Left ventricle myocardium inferior (tissue), 1 donor: ENCODE data around the gene MRFAP1. TPM values are rescaled to one million over a fixed set of nuclear protein-coding genes. Genes with fewer than 3 reads are reported as not detected.

Source experiments
- DNase-seq: peaks from one replicate; pipeline ENCODE4 v3.0.0-alpha.2; 2020
- H3K27ac ChIP-seq: fragments of 200-600 bp; replicated peaks from 2 replicates; pipeline ENCODE4 v1.8.0; 2021
- H3K27me3 ChIP-seq: fragments of 200-600 bp; 2 replicates; pipeline ENCODE4 v1.8.0; 2021; ENCODE audit warnings: low read depth
- H3K36me3 ChIP-seq: fragments of 200-600 bp; 2 replicates; pipeline ENCODE4 v1.8.0; 2021
- H3K4me1 ChIP-seq: fragments of 200-600 bp; 2 replicates; pipeline ENCODE4 v1.8.0; 2021
- H3K4me3 ChIP-seq: fragments of 200-600 bp; 2 replicates; pipeline ENCODE4 v1.8.0; 2021; ENCODE audit warnings: mild to moderate bottlenecking, moderate library complexity
- H3K9me3 ChIP-seq: fragments of 200-600 bp; replicated peaks from 2 replicates; pipeline ENCODE4 v1.8.0; 2021
- CTCF ChIP-seq: fragments of 200-600 bp; IDR thresholded peaks from 2 replicates; pipeline ENCODE4 v1.8.0; 2021; ENCODE audit warnings: antibody characterized with exemption, mild to moderate bottlenecking, borderline replicate concordance
- intact Hi-C: fragments of 100-400 bp; cut with micrococcal nuclease; formaldehyde crosslinking; loops from one replicate; pipeline ENCODE4 v1.11.0; 2022
- total RNA-seq: library from RNA; stranded (reverse); fragmentation: NEBNext Ultra II Directional; extraction: Animal tissue kit (Norgen Biotek cat#: 25700); gene quantifications from one replicate; pipeline ENCODE4 v1.2.1, GENCODE V29; 2021
- donor health status: DM: no; HTN: yes; CAD: no; lungs with severe emphysema.

MRFAP1 gene
- total RNA-seq, 1 donor from 2014 or later = 223 TPM

DNA sequence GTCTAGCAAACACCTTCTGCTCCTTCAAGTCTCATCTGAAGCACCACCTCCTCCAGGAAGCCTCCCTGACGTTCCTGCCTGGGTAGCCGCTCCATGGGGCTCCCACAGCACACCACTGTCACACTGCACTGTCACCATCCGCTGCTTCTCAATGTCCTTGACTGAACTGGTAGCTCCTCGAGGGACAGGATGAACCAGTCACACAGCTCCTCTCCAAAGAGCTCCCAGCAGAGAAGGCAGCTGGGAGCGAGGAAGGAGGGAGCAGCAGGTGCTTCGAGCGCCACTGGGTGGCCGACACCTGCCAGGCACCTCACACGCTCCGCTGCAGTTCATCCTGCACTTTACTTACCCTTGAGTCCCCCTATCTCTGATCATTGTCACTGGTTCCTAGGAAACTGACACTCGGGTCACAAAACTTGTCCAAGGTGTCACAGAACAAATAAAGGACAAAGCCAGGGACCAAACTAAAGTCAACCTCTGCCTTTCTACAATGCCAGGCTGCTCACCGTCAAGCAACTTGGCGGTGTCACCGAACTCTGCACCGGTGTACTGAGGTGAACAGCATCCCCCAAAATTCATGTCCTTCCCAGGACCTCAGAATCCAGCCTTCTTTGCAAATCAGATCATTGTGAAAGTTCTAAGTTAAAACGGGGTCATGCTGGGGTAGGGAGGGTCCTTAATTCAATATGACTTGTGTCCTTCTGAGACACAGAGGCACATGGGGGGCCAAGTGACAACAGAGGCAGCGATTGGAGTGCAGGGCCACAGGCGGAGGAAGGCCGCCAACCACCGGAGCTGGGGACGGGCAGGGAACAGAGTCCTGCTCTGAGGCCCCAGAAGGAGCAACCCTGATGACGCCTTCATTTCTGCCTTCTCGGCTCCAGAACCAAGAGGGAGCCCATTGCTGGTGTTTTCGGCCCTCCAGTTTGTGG, 47.7 kb downstream of the MRFAP1 start:
- H3K9me3 ChIP-seq = no peaks in the 10 kb centered on the region
- DNase-seq = no peak
- intact Hi-C loops = no loop called here
- H3K27ac ChIP-seq = no peak overlapping the region
- H3K4me1 ChIP-seq = peaks cover 16% of the 10 kb centered on the region
- no peaks in the 10 kb centered on the region for H3K36me3 ChIP-seq
- H3K27me3 ChIP-seq = no peaks in the 10 kb centered on the region
- no peak for TF ChIP-seq CTCF
- H3K4me3 ChIP-seq = no peak overlapping the region

- H3K27ac ChIP-seq = no peak overlapping the region
- H3K4me1 ChIP-seq = peaks cover 21% of the 10 kb centered on the region
- H3K4me3 ChIP-seq = no peak overlapping the region
- intact Hi-C loops = no loop called here
- no peaks in the 10 kb centered on the region for H3K27me3 ChIP-seq
- no peak for TF ChIP-seq CTCF
- no peak for DNase-seq
- H3K9me3 ChIP-seq = no peaks in the 10 kb centered on the region
- H3K36me3 ChIP-seq = no peaks in the 10 kb centered on the region
Observed at GRCh38 chr4:6688879-6689505, 48.5 kb downstream of the MRFAP1 start.

DNA sequence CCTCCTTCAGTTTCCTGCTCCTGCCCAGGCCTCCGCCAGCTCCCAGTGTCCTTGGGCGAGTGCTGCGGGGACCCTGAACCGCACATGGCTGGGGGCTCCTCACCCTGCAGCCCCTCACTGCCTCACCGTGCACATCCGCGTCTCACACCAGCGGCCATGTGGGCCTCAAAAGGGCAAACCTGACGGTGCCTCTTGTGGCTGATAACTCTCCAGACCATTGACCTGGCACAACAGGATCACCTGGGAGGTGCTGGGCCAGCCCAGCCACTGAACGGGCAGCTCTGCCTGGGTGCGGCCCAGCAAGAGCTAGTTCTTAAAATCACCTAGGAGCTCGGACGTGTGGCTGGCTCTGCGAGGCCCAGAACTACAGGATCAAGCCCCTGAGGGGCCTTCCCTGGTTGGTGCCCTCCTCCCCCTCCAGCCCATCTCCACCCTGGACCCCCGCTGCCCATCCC, 49.0 kb downstream of the MRFAP1 start:
- H3K4me3 ChIP-seq = no peak overlapping the region
- H3K27ac ChIP-seq = no peak overlapping the region
- no peak for DNase-seq
- intact Hi-C loops = no loop called here
- H3K27me3 ChIP-seq = no peaks in the 10 kb centered on the region
- no peaks in the 10 kb centered on the region for H3K36me3 ChIP-seq
- H3K4me1 ChIP-seq = peaks cover 27% of the 10 kb centered on the region
- no peaks in the 10 kb centered on the region for H3K9me3 ChIP-seq
- no peak for TF ChIP-seq CTCF

Other genes starting within 250 kb of the MRFAP1 start
- 9.7 TPM for gene PPP2R2C, start 168.1 kb upstream of the MRFAP1 start, total RNA-seq
- gene MAN2B2, start 65.5 kb upstream of the MRFAP1 start, total RNA-seq = 18.5 TPM
- not detected for gene S100P, start 53.2 kb downstream of the MRFAP1 start, total RNA-seq
- gene MRFAP1L1, start 69.2 kb downstream of the MRFAP1 start, total RNA-seq = 41.5 TPM
- gene BLOC1S4, start 75.5 kb downstream of the MRFAP1 start, total RNA-seq = 7.1 TPM
- gene KIAA0232, start 142.0 kb downstream of the MRFAP1 start, total RNA-seq = 82.5 TPM